Small intestine (tissue), 7 donors: ENCODE data around the gene TIPARP. TPM values are rescaled to one million over a fixed set of nuclear protein-coding genes. Genes with fewer than 3 reads are reported as not detected.

Experiments
- DNase-seq, 2 donors: peaks; one replicate each; pipeline versions ENCODE4 v3.0.0 to v3.0.0-alpha.2; 2013
- FAIRE-seq: peaks from 2 replicates; lab custom pipeline; 2012; peaks lifted over from hg19 to GRCh38; lab: Jason Lieb, UNC
- H3K27ac ChIP-seq, 3 donors: one replicate each; pipeline ENCODE4 v1.5.1; 2013; ENCODE audit warnings: low read length in 2 of 3, mild to moderate bottlenecking in 2 of 3, control low read depth in 1 of 3, inconsistent platforms in 1 of 3, low read depth in 1 of 3, moderate library complexity in 1 of 3
- H3K27me3 ChIP-seq, 3 donors: one replicate each; pipeline ENCODE4 v1.6.1; 2013; ENCODE audit warnings: low read length in 3 of 3, inconsistent platforms in 1 of 3; ENCODE audit not compliant: control insufficient read depth in 3 of 3, insufficient read depth in 3 of 3
- H3K36me3 ChIP-seq, 3 donors: one replicate each; pipeline ENCODE4 v1.6.1; 2013; ENCODE audit warnings: low read length in 3 of 3, inconsistent platforms in 1 of 3, low read depth in 1 of 3, mild to moderate bottlenecking in 1 of 3, moderate library complexity in 1 of 3; ENCODE audit not compliant: control insufficient read depth in 3 of 3, insufficient read depth in 2 of 3
- H3K4me1 ChIP-seq, 3 donors: one replicate each; pipeline ENCODE4 v1.6.1; 2013; ENCODE audit warnings: low read length in 2 of 3, inconsistent platforms in 1 of 3, low read depth in 1 of 3, mild to moderate bottlenecking in 1 of 3, moderate library complexity in 1 of 3; ENCODE audit not compliant: control insufficient read depth in 3 of 3, insufficient read depth in 2 of 3
- H3K4me3 ChIP-seq, 3 donors: one replicate each; pipeline ENCODE4 v1.5.1; 2013; ENCODE audit warnings: low read length in 3 of 3, control low read depth in 1 of 3, inconsistent platforms in 1 of 3, low read depth in 1 of 3, mild to moderate bottlenecking in 1 of 3, moderate library complexity in 1 of 3
- H3K9me3 ChIP-seq, 2 donors: one replicate each; pipeline ENCODE4 v1.6.1; 2013; ENCODE audit warnings: low read depth in 1 of 2, low read length in 1 of 2; ENCODE audit not compliant: control insufficient read depth in 2 of 2, insufficient read depth in 1 of 2
- WGBS, 3 donors: extraction: QIAGEN DNeasy Blood & Tissue Kit; methylation state at CpG; one replicate each; pipeline ENCODE4 v1.1.7; 2013; 5-methylcytosine and 5-hydroxymethylcytosine counted together
- polyA plus RNA-seq, 4 donors: library from polyadenylated mRNA; stranded (reverse) in 3 of 4; unstranded in 1 of 4; fragments of 200-250 nt in 3 of 4; fragments of 120-200 nt in 1 of 4; gene quantifications; one replicate each; pipeline versions ENCODE4 v1.2.1 to v1.2.3, GENCODE V29; 2013
- donor health status: healthy with polysubstance abuse.
- donor health status: control.
- donor health status: control.
- donor health status: Bipolar disorder and iron deficiency.
- donor health status: healthy.

Gene TIPARP
- polyA plus RNA-seq, 4 donors = 8.5 to 18.3 (median 15.7) TPM

DNA sequence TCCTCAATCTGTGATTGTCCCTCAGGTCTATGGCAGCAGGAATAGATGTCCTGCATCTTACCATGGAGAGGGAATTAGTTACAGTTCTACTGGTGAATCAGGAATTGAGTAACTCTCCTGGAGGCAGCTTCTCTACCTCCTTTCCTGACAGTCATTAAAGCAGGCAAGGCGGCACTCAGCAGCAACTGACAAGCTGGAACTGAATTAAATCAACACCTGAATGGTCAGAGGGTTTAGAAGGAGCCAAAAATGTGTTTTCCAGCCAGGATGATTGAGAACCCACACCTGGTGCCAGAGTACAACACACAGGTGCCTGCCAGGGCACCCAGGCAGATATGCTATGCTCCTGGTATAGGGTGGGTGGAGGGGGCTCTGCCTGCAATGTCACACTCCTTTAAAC is 43.1 kb upstream of the TIPARP start:
- 88 to 93% (median 89%) methylated on average over 1 of the region's 1 CpG for WGBS, 3 donors
- no peaks in the 10 kb centered on the region for H3K27me3 ChIP-seq
- H3K4me1 ChIP-seq = peaks cover 0 to 15% (median 0%) of the 10 kb centered on the region in 3 donors
- no peak for FAIRE-seq
- H3K27ac ChIP-seq = no peak overlapping the region
- no peak for DNase-seq
- no peaks in the 10 kb centered on the region for H3K9me3 ChIP-seq
- H3K36me3 ChIP-seq = no peaks in the 10 kb centered on the region
- no peak overlapping the region for H3K4me3 ChIP-seq

DNA sequence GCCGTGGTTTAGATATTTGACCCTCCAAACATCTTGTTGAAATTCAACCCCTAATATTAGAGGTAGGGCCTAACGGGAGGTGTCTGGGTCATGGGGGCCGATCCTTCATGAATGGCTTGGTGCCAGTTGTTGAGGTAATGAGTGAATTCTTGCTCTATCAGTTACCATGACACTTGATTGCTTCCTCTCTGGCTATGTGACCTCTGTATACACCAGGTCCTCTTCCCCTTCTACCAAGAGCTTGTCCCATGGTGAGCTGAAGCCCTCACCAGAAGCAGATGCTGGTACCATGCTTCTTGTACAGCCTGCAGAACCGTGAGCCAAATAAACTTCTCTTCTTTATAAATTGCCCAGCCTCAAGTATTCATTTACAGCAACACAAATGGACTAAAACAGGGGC is 41.8 kb upstream of the TIPARP start:
- no peaks in the 10 kb centered on the region for H3K36me3 ChIP-seq
- H3K27ac ChIP-seq = no peak overlapping the region
- no peak for DNase-seq
- H3K27me3 ChIP-seq = no peaks in the 10 kb centered on the region
- no peak for FAIRE-seq
- WGBS, 3 donors = 83 to 91% (median 85%) methylated on average over 4 of the region's 4 CpGs
- peaks cover 0 to 15% (median 0%) of the 10 kb centered on the region in 3 donors for H3K4me1 ChIP-seq
- no peaks in the 10 kb centered on the region for H3K9me3 ChIP-seq
- H3K4me3 ChIP-seq = no peak overlapping the region

DNA sequence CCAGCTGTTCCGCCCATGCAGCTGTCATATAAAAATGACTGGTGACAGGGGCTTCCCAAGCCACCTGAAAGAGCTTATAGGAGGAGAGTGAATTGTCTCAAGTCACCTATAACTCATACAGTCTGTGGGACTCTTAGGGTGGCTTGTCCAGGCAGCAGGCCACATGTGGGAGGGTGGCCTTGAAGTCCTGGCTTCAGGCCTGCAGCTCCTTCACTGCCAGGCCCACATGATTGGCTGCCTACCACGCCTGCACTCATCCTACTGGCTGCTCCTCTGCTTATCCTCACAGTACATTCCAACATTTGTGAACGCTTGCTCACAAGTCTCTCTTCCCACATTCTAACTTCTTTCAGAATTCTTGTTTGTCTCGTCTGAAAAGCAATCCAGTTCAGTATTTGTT is 41.1 kb upstream of the TIPARP start:
- Histone ChIP-seq H3K4me3 (no peak overlapping the region), H3K4me1 (peaks cover 0 to 11% (median 0%) of the 10 kb centered on the region in 3 donors), H3K27ac (no peak overlapping the region), H3K27me3 (no peaks in the 10 kb centered on the region), H3K36me3 (no peaks in the 10 kb centered on the region), H3K9me3 (no peaks in the 10 kb centered on the region)
- 77 to 88% (median 82%) methylated on average over 4 of the region's 4 CpGs for WGBS, 3 donors
- DNase-seq = no peak
- no peak for FAIRE-seq

DNA sequence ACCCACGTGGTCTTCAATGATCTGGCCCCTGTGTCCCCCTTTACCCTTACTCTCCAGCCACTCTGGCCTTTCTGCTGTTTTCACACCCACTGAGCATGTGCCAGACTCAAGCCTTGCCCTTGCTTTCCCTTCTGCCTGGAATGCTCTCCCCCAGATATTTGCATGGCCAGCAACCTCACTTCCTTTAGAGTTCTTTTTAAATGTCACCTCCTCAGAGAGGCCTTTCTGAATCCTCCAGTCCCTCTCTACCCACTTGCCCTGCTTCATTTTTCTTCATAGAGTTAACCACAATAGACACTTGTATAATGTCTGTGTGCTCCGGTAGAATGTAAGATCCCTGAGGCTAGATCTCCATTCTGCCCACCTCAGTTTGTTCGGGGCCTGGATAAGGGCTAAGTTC is 39.4 kb upstream of the TIPARP start:
- Histone ChIP-seq H3K27me3 (no peaks in the 10 kb centered on the region), H3K36me3 (no peaks in the 10 kb centered on the region), H3K27ac (no peak overlapping the region), H3K4me3 (no peak overlapping the region), H3K9me3 (no peaks in the 10 kb centered on the region), H3K4me1 (no peaks in the 10 kb centered on the region)
- no peak for DNase-seq
- no peak for FAIRE-seq
- 72 to 87% (median 85%) methylated on average over 3 of the region's 3 CpGs for WGBS, 3 donors

DNA sequence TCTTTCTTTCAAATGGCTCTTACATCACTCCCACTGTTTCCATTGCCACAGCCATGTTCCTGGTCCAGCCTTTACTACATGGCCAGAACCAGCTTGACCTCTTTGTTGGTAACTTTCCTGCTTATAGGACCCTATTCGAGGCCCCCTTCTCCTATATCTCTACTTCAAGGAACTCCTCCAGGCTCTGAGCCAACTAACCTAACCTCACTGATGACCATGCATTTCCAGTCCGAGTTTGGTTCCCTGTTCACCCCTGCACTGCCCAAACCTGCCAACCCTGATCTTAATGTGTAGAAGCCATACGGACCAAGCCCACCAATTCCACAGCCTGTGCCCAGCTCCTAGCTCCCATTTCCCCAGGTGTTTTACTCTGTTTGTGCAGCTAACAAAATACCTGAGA is 38.4 kb upstream of the TIPARP start:
- H3K27ac ChIP-seq = no peak overlapping the region
- no peaks in the 10 kb centered on the region for H3K27me3 ChIP-seq
- no peaks in the 10 kb centered on the region for H3K9me3 ChIP-seq
- DNase-seq (no peak), FAIRE-seq (no peak)
- H3K36me3 ChIP-seq = no peaks in the 10 kb centered on the region
- no peak overlapping the region for H3K4me3 ChIP-seq
- WGBS, 3 donors = 68 to 76% (median 73%) methylated on average over 3 of the region's 3 CpGs
- no peaks in the 10 kb centered on the region for H3K4me1 ChIP-seq

DNA sequence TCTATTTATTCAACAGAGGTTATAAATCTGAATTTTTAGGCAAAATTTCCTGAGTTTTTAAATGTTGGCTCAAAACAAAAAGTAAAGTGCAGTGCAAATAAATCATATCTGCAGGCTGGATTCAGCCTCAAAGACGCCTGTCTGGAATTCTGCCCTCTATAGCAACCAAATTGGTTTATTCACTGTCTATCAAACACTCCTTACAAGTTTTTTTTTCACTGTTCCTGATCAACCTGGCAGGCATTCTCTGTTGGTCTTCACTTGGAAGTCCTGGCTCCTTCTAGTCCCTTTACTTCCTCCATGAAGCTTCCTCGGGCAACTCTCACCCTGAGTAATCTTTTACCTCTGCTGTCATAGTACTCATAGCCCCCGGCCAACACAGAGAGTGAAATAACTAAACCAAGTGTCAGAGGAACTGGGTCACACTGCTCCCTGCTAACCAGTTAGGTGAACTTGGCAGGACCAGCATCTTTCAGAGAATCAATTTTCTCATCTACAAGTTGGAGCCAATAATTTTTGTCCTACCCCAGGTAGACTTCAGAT is 36.8 kb upstream of the TIPARP start:
- H3K9me3 ChIP-seq = no peaks in the 10 kb centered on the region
- FAIRE-seq (no peak), DNase-seq (no peak)
- H3K36me3 ChIP-seq = no peaks in the 10 kb centered on the region
- no peaks in the 10 kb centered on the region for H3K27me3 ChIP-seq
- 14 to 37% (median 20%) methylated on average over 3 of the region's 3 CpGs for WGBS, 3 donors
- H3K4me1 ChIP-seq = no peaks in the 10 kb centered on the region
- no peak overlapping the region for H3K27ac ChIP-seq
- H3K4me3 ChIP-seq = no peak overlapping the region

DNA sequence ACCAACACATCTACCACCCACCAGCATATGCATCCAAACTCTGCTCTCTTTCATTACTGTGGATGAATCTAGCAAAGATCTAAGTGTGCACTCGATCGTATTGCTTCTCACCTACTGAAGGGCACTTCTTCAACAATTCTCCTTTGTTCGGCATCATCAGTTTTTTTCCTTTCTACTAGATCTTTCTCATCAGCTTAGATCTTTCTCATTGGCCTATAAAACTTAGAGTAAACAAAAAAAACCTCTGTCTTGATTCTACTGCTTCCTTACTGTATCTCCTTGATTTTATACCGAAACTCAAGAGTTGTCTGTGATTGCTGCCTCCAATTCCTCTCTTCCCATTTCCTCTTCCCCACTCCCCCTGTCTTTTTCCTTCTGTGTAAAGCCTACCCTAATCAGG is 36.1 kb upstream of the TIPARP start:
- DNase-seq (no peak), FAIRE-seq (no peak)
- Histone ChIP-seq H3K4me3 (no peak overlapping the region), H3K9me3 (no peaks in the 10 kb centered on the region), H3K27me3 (no peaks in the 10 kb centered on the region), H3K4me1 (peaks cover 0 to 2% (median 0%) of the 10 kb centered on the region in 3 donors), H3K27ac (no peak overlapping the region), H3K36me3 (no peaks in the 10 kb centered on the region)
- 66 to 89% (median 73%) methylated on average over 4 of the region's 4 CpGs for WGBS, 3 donors

DNA sequence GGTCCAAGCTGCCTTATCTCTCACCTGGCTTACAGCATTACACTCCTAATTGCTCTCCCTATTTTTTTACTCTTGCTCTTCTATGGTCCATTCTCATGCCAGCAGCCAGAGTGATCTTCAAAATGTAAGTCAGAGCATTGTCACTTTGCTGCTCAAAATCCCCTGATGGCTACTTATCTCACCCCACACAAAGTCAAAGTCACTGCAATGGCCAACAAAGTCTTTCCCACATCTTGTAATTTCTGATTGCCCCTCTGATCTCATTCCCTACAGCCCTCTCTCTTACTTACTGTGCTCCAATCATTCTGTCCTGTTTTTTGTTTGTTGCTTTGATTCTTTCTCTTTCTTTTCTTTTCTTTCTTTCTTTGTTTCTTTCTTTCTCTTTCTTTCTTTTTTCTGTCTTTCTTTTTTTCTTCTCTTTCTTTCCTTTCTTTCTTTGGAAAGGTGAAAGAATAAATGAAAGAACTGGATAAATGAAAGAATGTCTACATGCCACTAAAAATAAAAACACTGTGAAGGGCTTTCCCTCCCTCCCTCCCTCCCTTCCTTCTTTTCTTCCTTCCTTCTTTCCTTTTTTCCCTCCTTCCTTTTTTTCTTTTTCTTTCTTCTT is 34.9 kb upstream of the TIPARP start:
- no peaks in the 10 kb centered on the region for H3K9me3 ChIP-seq
- H3K36me3 ChIP-seq = no peaks in the 10 kb centered on the region
- no peak overlapping the region for H3K4me3 ChIP-seq
- FAIRE-seq (no peak), DNase-seq (no peak)
- no peak overlapping the region for H3K27ac ChIP-seq
- H3K27me3 ChIP-seq = no peaks in the 10 kb centered on the region
- H3K4me1 ChIP-seq = peaks cover 0 to 4% (median 0%) of the 10 kb centered on the region in 3 donors

DNA sequence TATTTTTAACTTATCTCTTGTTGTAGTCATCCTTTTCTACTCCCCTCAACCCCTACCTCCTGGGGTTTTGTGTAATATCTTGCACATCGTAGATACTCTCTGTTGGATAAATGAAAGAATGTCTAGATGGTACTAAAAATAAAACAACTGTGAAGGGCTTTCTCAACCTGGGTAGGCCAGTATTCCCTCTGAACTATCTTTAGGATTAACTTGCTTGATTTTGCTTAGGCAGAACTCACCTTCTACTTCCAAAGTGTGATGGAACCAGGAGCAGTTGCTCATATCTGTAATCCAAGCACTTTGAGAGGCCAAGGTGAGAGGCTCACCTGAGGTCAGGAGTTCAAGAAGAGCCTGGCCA is 32.8 kb upstream of the TIPARP start:
- Histone ChIP-seq H3K27me3 (no peaks in the 10 kb centered on the region), H3K27ac (no peak overlapping the region), H3K36me3 (no peaks in the 10 kb centered on the region), H3K4me1 (peaks cover 0 to 4% (median 0%) of the 10 kb centered on the region in 3 donors), H3K4me3 (no peak overlapping the region), H3K9me3 (no peaks in the 10 kb centered on the region)
- DNase-seq = no peak
- no peak for FAIRE-seq
- WGBS, 3 donors = 0 to 71% (median 11%) methylated on average over 1 of the region's 1 CpG
